ENCODE measurements around the gene QRICH2.
"Not testable (repeated sequence)": the region's sequence is repeated elsewhere in the genome, so short reads cannot be mapped to it uniquely, and the experiment has no call there.

Gene QRICH2

GRCh38 chr17:76277300-76278267, 30.5 kb downstream of the QRICH2 start:
- DNase-seq, result no peak

- no peak for DNase-seq
Observed at GRCh38 chr17:76276461-76277299, 31.4 kb downstream of the QRICH2 start.

- no peak for DNase-seq
Observed at GRCh38 chr17:76276069-76276431, 32.0 kb downstream of the QRICH2 start.

- no peak for DNase-seq
Observed at GRCh38 chr17:76275382-76276068, 32.6 kb downstream of the QRICH2 start.

GRCh38 chr17:76274112-76274956, 33.7 kb downstream of the QRICH2 start:
- no peak for DNase-seq

GRCh38 chr17:76273445-76274111, 34.5 kb downstream of the QRICH2 start:
- DNase-seq, result no peak

GRCh38 chr17:76272541-76273444, 35.3 kb downstream of the QRICH2 start:
- peak; percentile 26 for DNase-seq

GRCh38 chr17:76271669-76272540, 36.2 kb downstream of the QRICH2 start:
- peak; percentile 37 for DNase-seq

- no peak for DNase-seq
Observed at GRCh38 chr17:76270770-76271668, 37.1 kb downstream of the QRICH2 start.

GRCh38 chr17:76270127-76270592, 37.9 kb downstream of the QRICH2 start:
- no peak for DNase-seq

GRCh38 chr17:76268991-76269981, 38.8 kb downstream of the QRICH2 start:
- no peak for DNase-seq

- peak; percentile 67 for DNase-seq
Observed at GRCh38 chr17:76268015-76268749, 39.9 kb downstream of the QRICH2 start.

- not testable (repeated sequence) for DNase-seq
Observed at GRCh38 chr17:76267581-76268001, 40.5 kb downstream of the QRICH2 start.

- no peak for DNase-seq
Observed at GRCh38 chr17:76267051-76267576, 41.0 kb downstream of the QRICH2 start.

- DNase-seq, result no peak
Observed at GRCh38 chr17:76266244-76266938, 41.7 kb downstream of the QRICH2 start.
